B cell (primary cell): ENCODE results near the gene SKIC2.

Experiments
- EZH2 ChIP-seq: IDR thresholded peaks from 2 replicates; pipeline ENCODE4 v1.6.1; 2012; ENCODE audit warnings: borderline replicate concordance, low read depth, mild to moderate bottlenecking, moderate library complexity, low read length; ENCODE audit not compliant: insufficient read depth, poor library complexity, severe bottlenecking
- TF ChIP-seq, protein P1 (sequence below): fragments of 200-600 bp; IDR thresholded peaks from one replicate; pipeline ENCODE4 v1.8.0; 2022; ENCODE audit warnings: antibody characterized with exemption, mild to moderate bottlenecking

DNA sequence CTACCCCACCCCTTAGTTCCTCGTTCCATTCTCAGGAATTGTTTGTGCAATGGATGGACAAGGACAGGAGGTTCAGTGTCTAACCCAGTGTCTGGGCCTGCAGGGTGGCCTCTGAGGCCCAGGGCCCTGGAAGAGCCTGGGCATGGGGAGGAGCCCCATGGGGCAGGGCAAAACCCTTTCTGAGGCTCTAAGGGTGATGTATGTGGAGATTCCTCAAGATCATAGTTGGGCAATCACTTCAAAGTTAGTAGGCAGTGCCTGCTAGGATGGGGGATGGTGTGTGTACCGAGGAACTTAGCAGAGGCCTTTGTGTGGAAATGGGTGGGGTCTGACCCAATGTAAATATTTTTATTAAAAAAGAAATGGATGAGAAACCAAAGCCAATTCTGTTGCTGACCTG lies 38.2 kb upstream of the SKIC2 start:
- TF ChIP-seq, protein P1, sequence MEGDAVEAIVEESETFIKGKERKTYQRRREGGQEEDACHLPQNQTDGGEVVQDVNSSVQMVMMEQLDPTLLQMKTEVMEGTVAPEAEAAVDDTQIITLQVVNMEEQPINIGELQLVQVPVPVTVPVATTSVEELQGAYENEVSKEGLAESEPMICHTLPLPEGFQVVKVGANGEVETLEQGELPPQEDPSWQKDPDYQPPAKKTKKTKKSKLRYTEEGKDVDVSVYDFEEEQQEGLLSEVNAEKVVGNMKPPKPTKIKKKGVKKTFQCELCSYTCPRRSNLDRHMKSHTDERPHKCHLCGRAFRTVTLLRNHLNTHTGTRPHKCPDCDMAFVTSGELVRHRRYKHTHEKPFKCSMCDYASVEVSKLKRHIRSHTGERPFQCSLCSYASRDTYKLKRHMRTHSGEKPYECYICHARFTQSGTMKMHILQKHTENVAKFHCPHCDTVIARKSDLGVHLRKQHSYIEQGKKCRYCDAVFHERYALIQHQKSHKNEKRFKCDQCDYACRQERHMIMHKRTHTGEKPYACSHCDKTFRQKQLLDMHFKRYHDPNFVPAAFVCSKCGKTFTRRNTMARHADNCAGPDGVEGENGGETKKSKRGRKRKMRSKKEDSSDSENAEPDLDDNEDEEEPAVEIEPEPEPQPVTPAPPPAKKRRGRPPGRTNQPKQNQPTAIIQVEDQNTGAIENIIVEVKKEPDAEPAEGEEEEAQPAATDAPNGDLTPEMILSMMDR: no peak
- no peak for TF ChIP-seq EZH2
